ENCODE results near the gene ANTKMT.

ANTKMT gene

DNA sequence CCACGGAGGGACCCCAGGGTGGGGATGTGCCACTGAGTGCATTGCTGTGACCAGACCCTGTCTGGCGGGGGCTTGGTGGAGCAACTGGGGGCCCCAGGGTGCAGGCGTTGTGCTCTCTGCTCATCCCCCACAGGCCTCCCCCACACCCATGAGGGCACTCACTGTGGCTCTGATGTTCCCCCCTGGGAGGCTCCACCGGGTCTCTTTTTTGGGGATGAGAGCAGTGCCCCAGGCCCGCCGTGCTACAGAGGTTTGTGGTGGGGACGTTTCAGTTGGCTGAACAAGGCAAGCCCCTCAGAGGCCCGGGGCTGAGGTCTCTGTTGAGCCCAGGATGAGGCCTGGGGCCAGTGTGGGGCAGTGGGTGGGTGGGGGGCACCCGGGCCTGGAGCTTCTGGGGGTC lies 2.7 kb downstream of the ANTKMT start:
- Histone ChIP-seq H3F3A (ENCODE audit: low read depth) (no peaks in the 10 kb centered on the region), H3K79me2 (ENCODE audit: insufficient read depth, low read length) (no peaks in the 10 kb centered on the region), H3K9me3 (ENCODE audit: insufficient read depth, low read depth, low read length) (no peaks in the 10 kb centered on the region), H3K4me1 (ENCODE audit: insufficient read depth, low read length, poor library complexity, severe bottlenecking) (peaks cover 7% of the 10 kb centered on the region), H3K4me2 (ENCODE audit: low read depth, low read length, poor library complexity, severe bottlenecking) (no peak overlapping the region), H3K9ac (ENCODE audit: low read depth, low read length, poor library complexity, severe bottlenecking) (no peak overlapping the region), H3K9me2 (replicated peaks; ENCODE audit: low read depth, low read length) (no peaks in the 10 kb centered on the region), H3K27me3 (ENCODE audit: insufficient read depth, low read length, poor library complexity, severe bottlenecking) (no peaks in the 10 kb centered on the region), H3K36me3 (ENCODE audit: insufficient read depth, low read length) (no peaks in the 10 kb centered on the region), H2AFZ (ENCODE audit: low read length) (no peak overlapping the region), H4K20me1 (ENCODE audit: insufficient read depth, low read length, poor library complexity, severe bottlenecking) (no peaks in the 10 kb centered on the region), H3K4me3 (ENCODE audit: low read length, poor library complexity, severe bottlenecking) (no peak overlapping the region)
- TF ChIP-seq EZH2phosphoT487 (IDR thresholded peaks at IDR 0.05; ENCODE audit: borderline replicate concordance) (no peak), CTCF (conservative IDR thresholded peaks at IDR 0.05; ENCODE audit: low read length) (no peak)

DNA sequence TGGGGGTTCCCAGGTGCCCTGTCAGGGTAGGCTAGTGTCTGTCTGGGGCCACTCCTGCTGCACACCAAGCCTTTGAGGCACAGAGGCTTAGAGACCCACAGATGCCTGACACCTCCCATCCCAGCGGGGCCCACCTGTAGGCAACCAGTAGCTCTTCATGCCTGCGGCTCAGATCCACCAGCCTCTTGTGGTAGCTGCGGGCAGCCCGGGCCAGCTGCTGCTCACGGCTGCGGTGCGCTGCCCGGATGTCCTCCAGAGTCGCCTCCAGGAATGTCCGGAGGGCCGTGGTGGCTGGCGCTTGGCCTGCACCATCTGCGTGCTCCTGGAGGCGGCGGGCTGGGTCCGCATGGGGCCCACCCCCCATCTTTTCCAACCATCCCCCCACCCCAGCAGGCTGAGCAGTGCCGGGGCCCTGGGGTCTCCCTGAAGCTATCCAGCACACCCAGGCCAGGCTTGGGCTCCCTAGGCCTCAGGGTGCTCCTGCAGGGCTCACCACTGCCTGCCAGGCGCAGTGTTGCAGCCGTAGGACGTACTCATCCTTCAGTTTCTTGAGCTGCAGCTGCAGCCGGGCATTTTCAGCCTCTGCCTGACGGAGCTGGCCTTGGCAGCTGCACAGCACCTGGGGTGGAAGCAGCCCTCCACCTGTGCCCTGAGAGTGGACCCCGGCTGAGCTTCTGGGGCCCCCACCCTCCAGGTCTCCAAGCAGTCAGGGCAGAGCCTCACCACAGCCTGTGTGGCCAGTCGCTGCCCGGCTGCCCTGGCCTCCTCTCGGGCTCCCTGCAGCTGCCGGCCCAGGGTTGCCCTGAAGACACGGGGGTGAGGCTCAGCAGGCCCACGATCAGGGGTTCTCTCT lies 3.5 kb downstream of the ANTKMT start:
- Histone ChIP-seq H3K36me3 (ENCODE audit: insufficient read depth, low read length) (no peaks in the 10 kb centered on the region), H3K9me3 (ENCODE audit: insufficient read depth, low read depth, low read length) (no peaks in the 10 kb centered on the region), H3K4me1 (ENCODE audit: insufficient read depth, low read length, poor library complexity, severe bottlenecking) (peaks cover 2% of the 10 kb centered on the region), H3F3A (ENCODE audit: low read depth) (no peaks in the 10 kb centered on the region), H3K9ac (ENCODE audit: low read depth, low read length, poor library complexity, severe bottlenecking) (no peak overlapping the region), H4K20me1 (ENCODE audit: insufficient read depth, low read length, poor library complexity, severe bottlenecking) (no peaks in the 10 kb centered on the region), H3K9me2 (replicated peaks; ENCODE audit: low read depth, low read length) (no peaks in the 10 kb centered on the region), H3K4me2 (ENCODE audit: low read depth, low read length, poor library complexity, severe bottlenecking) (no peak overlapping the region), H2AFZ (ENCODE audit: low read length) (no peak overlapping the region), H3K79me2 (ENCODE audit: insufficient read depth, low read length) (no peaks in the 10 kb centered on the region), H3K27me3 (ENCODE audit: insufficient read depth, low read length, poor library complexity, severe bottlenecking) (no peaks in the 10 kb centered on the region), H3K4me3 (ENCODE audit: low read length, poor library complexity, severe bottlenecking) (no peak overlapping the region)
- TF ChIP-seq CTCF (conservative IDR thresholded peaks at IDR 0.05; ENCODE audit: low read length) = no peak
- TF ChIP-seq EZH2phosphoT487 (IDR thresholded peaks at IDR 0.05; ENCODE audit: borderline replicate concordance) = no peak

DNA sequence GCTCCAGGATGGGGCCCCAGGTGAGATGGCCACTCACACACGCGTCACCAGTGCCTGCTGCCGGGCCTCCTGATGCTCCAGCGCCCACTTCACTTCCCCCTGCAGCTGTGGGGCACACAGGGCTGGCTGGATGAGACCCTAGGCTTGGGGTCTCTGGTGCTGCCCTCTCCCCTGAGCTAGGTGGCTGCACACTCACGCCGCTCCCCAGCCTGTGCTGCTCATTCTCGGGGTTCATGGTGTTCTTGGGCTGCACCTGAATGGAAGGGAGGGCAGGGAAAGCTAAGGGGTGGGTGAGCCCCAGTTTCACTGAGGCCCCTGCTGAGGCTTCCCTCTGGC lies 4.1 kb downstream of the ANTKMT start:
- Histone ChIP-seq H3K4me1 (ENCODE audit: insufficient read depth, low read length, poor library complexity, severe bottlenecking) (no peaks in the 10 kb centered on the region), H3K36me3 (ENCODE audit: insufficient read depth, low read length) (no peaks in the 10 kb centered on the region), H3F3A (ENCODE audit: low read depth) (no peaks in the 10 kb centered on the region), H4K20me1 (ENCODE audit: insufficient read depth, low read length, poor library complexity, severe bottlenecking) (no peaks in the 10 kb centered on the region), H3K79me2 (ENCODE audit: insufficient read depth, low read length) (no peaks in the 10 kb centered on the region), H3K9ac (ENCODE audit: low read depth, low read length, poor library complexity, severe bottlenecking) (no peak overlapping the region), H3K4me2 (ENCODE audit: low read depth, low read length, poor library complexity, severe bottlenecking) (no peak overlapping the region), H3K9me2 (replicated peaks; ENCODE audit: low read depth, low read length) (no peaks in the 10 kb centered on the region), H3K27me3 (ENCODE audit: insufficient read depth, low read length, poor library complexity, severe bottlenecking) (no peaks in the 10 kb centered on the region), H3K4me3 (ENCODE audit: low read length, poor library complexity, severe bottlenecking) (no peak overlapping the region), H2AFZ (ENCODE audit: low read length) (no peak overlapping the region), H3K9me3 (ENCODE audit: insufficient read depth, low read depth, low read length) (no peaks in the 10 kb centered on the region)
- TF ChIP-seq CTCF (conservative IDR thresholded peaks at IDR 0.05; ENCODE audit: low read length) = no peak
- TF ChIP-seq EZH2phosphoT487 (IDR thresholded peaks at IDR 0.05; ENCODE audit: borderline replicate concordance) = no peak
